Measurements from ENCODE around the gene ARHGAP28.

The ARHGAP28 gene

GRCh38 chr18:6773777-6774176, 44.3 kb downstream of the ARHGAP28 start:
- Mint-ChIP-seq H3K27me3 (no peaks in the 10 kb centered on the region), H3K36me3 (no peaks in the 10 kb centered on the region), H3K4me1 (no peaks in the 10 kb centered on the region), H3K4me3 (no peak overlapping the region), H3K9me3 (peaks cover 9% of the 10 kb centered on the region), H3K27ac (no peak overlapping the region)
- DNase-seq (ENCODE audit: low spot score in 2 of 2), result no peak
- no peak for ATAC-seq (ENCODE audit: low read depth)

GRCh38 chr18:6775237-6775636, 45.7 kb downstream of the ARHGAP28 start:
- H3K9me3 Mint-ChIP-seq, result peaks cover 9% of the 10 kb centered on the region
- no peak for DNase-seq (ENCODE audit: low spot score in 2 of 2)
- no peaks in the 10 kb centered on the region for H3K27me3 Mint-ChIP-seq
- no peak for ATAC-seq (ENCODE audit: low read depth)
- no peaks in the 10 kb centered on the region for H3K36me3 Mint-ChIP-seq
- H3K4me1 Mint-ChIP-seq, result no peaks in the 10 kb centered on the region
- no peak overlapping the region for H3K4me3 Mint-ChIP-seq
- H3K27ac Mint-ChIP-seq, result no peak overlapping the region

- DNase-seq (ENCODE audit: low spot score in 2 of 2), result no peak
Observed at GRCh38 chr18:6775702-6776101, 46.2 kb downstream of the ARHGAP28 start.

GRCh38 chr18:6776188-6776587, 46.7 kb downstream of the ARHGAP28 start:
- Mint-ChIP-seq H3K27ac (no peak overlapping the region), H3K4me1 (no peaks in the 10 kb centered on the region), H3K9me3 (peaks cover 9% of the 10 kb centered on the region), H3K4me3 (no peak overlapping the region), H3K27me3 (no peaks in the 10 kb centered on the region), H3K36me3 (no peaks in the 10 kb centered on the region)
- no peak for DNase-seq (ENCODE audit: low spot score in 2 of 2)
- ATAC-seq (ENCODE audit: low read depth), result no peak

More at GRCh38 chr18:6775702-6776101, 46.2 kb downstream of the ARHGAP28 start:
- Mint-ChIP-seq H3K36me3 (no peaks in the 10 kb centered on the region), H3K9me3 (peaks cover 9% of the 10 kb centered on the region), H3K4me1 (no peaks in the 10 kb centered on the region), H3K27me3 (no peaks in the 10 kb centered on the region), H3K4me3 (no peak overlapping the region), H3K27ac (no peak overlapping the region)
- no peak for ATAC-seq (ENCODE audit: low read depth)

GRCh38 chr18:6777509-6777908, 48.0 kb downstream of the ARHGAP28 start:
- no peak for ATAC-seq (ENCODE audit: low read depth)
- Mint-ChIP-seq H3K4me1 (no peaks in the 10 kb centered on the region), H3K36me3 (no peaks in the 10 kb centered on the region)

GRCh38 chr18:6778459-6779247, 49.1 kb downstream of the ARHGAP28 start:
- H3K27ac Mint-ChIP-seq, result no peak overlapping the region
- no peaks in the 10 kb centered on the region for H3K4me1 Mint-ChIP-seq
- H3K27me3 Mint-ChIP-seq, result no peaks in the 10 kb centered on the region
- ATAC-seq (ENCODE audit: low read depth) (no peak), DNase-seq (ENCODE audit: low spot score in 2 of 2) (no peak)
- peaks cover 8% of the 10 kb centered on the region for H3K9me3 Mint-ChIP-seq
- no peaks in the 10 kb centered on the region for H3K36me3 Mint-ChIP-seq
- no peak overlapping the region for H3K4me3 Mint-ChIP-seq

More at GRCh38 chr18:6777509-6777908, 48.0 kb downstream of the ARHGAP28 start:
- DNase-seq (ENCODE audit: low spot score in 2 of 2), result no peak
- Mint-ChIP-seq H3K27ac (no peak overlapping the region), H3K27me3 (no peaks in the 10 kb centered on the region), H3K4me3 (no peak overlapping the region), H3K9me3 (peaks cover 8% of the 10 kb centered on the region)

GRCh38 chr18:6781142-6781714, 51.7 kb downstream of the ARHGAP28 start:
- H3K27me3 Mint-ChIP-seq, result no peaks in the 10 kb centered on the region
- H3K4me3 Mint-ChIP-seq, result no peak overlapping the region
- DNase-seq (ENCODE audit: low spot score in 2 of 2) (no peak), ATAC-seq (ENCODE audit: low read depth) (no peak)
- peaks cover 11% of the 10 kb centered on the region for H3K9me3 Mint-ChIP-seq
- H3K4me1 Mint-ChIP-seq, result no peaks in the 10 kb centered on the region
- no peaks in the 10 kb centered on the region for H3K36me3 Mint-ChIP-seq
- H3K27ac Mint-ChIP-seq, result no peak overlapping the region

GRCh38 chr18:6781796-6782195, 52.3 kb downstream of the ARHGAP28 start:
- Mint-ChIP-seq H3K36me3 (no peaks in the 10 kb centered on the region), H3K4me3 (no peak overlapping the region), H3K9me3 (peaks cover 9% of the 10 kb centered on the region), H3K4me1 (no peaks in the 10 kb centered on the region), H3K27me3 (no peaks in the 10 kb centered on the region), H3K27ac (no peak overlapping the region)
- DNase-seq (ENCODE audit: low spot score in 2 of 2) (no peak), ATAC-seq (ENCODE audit: low read depth) (no peak)

GRCh38 chr18:6782861-6783260, 53.3 kb downstream of the ARHGAP28 start:
- H3K27me3 Mint-ChIP-seq, result no peaks in the 10 kb centered on the region

GRCh38 chr18:6784046-6784445, 54.5 kb downstream of the ARHGAP28 start:
- ATAC-seq (ENCODE audit: low read depth) (no peak), DNase-seq (ENCODE audit: low spot score in 2 of 2) (no peak)
- no peaks in the 10 kb centered on the region for H3K4me1 Mint-ChIP-seq
- no peak overlapping the region for H3K27ac Mint-ChIP-seq
- peaks cover 9% of the 10 kb centered on the region for H3K9me3 Mint-ChIP-seq
- no peaks in the 10 kb centered on the region for H3K27me3 Mint-ChIP-seq
- no peak overlapping the region for H3K4me3 Mint-ChIP-seq
- no peaks in the 10 kb centered on the region for H3K36me3 Mint-ChIP-seq

More at GRCh38 chr18:6782861-6783260, 53.3 kb downstream of the ARHGAP28 start:
- DNase-seq (ENCODE audit: low spot score in 2 of 2) (no peak), ATAC-seq (ENCODE audit: low read depth) (no peak)
- Mint-ChIP-seq H3K27ac (no peak overlapping the region), H3K4me3 (no peak overlapping the region), H3K36me3 (no peaks in the 10 kb centered on the region), H3K9me3 (peaks cover 8% of the 10 kb centered on the region), H3K4me1 (no peaks in the 10 kb centered on the region)

GRCh38 chr18:6785001-6785400, 55.5 kb downstream of the ARHGAP28 start:
- DNase-seq (ENCODE audit: low spot score in 2 of 2), result no peak
- Mint-ChIP-seq H3K4me1 (no peaks in the 10 kb centered on the region), H3K9me3 (peaks cover 9% of the 10 kb centered on the region), H3K27me3 (no peaks in the 10 kb centered on the region), H3K4me3 (no peak overlapping the region), H3K27ac (no peak overlapping the region), H3K36me3 (no peaks in the 10 kb centered on the region)
- no peak for ATAC-seq (ENCODE audit: low read depth)

- ATAC-seq (ENCODE audit: low read depth), result no peak
- DNase-seq (ENCODE audit: low spot score in 2 of 2), result no peak
- Mint-ChIP-seq H3K9me3 (peaks cover 11% of the 10 kb centered on the region), H3K27ac (no peak overlapping the region), H3K27me3 (no peaks in the 10 kb centered on the region), H3K4me1 (no peaks in the 10 kb centered on the region), H3K4me3 (no peak overlapping the region), H3K36me3 (no peaks in the 10 kb centered on the region)
Observed at GRCh38 chr18:6785411-6785810, 55.9 kb downstream of the ARHGAP28 start.

- no peaks in the 10 kb centered on the region for H3K27me3 Mint-ChIP-seq
- H3K9me3 Mint-ChIP-seq, result peaks cover 6% of the 10 kb centered on the region
- no peak overlapping the region for H3K4me3 Mint-ChIP-seq
- no peaks in the 10 kb centered on the region for H3K36me3 Mint-ChIP-seq
- H3K27ac Mint-ChIP-seq, result no peak overlapping the region
- ATAC-seq (ENCODE audit: low read depth) (no peak), DNase-seq (ENCODE audit: low spot score in 2 of 2) (no peak)
- H3K4me1 Mint-ChIP-seq, result no peaks in the 10 kb centered on the region
Observed at GRCh38 chr18:6792391-6792790, 62.9 kb downstream of the ARHGAP28 start.

GRCh38 chr18:6793455-6793854, 63.9 kb downstream of the ARHGAP28 start:
- DNase-seq (ENCODE audit: low spot score in 2 of 2) (no peak), ATAC-seq (ENCODE audit: low read depth) (no peak)
- H3K4me3 Mint-ChIP-seq, result no peak overlapping the region
- no peaks in the 10 kb centered on the region for H3K27me3 Mint-ChIP-seq
- no peaks in the 10 kb centered on the region for H3K4me1 Mint-ChIP-seq
- no peaks in the 10 kb centered on the region for H3K36me3 Mint-ChIP-seq
- no peak overlapping the region for H3K27ac Mint-ChIP-seq
- peaks cover 4% of the 10 kb centered on the region for H3K9me3 Mint-ChIP-seq

GRCh38 chr18:6793986-6794385, 64.5 kb downstream of the ARHGAP28 start:
- ATAC-seq (ENCODE audit: low read depth) (no peak), DNase-seq (ENCODE audit: low spot score in 2 of 2) (no peak)
- Mint-ChIP-seq H3K36me3 (no peaks in the 10 kb centered on the region), H3K27ac (no peak overlapping the region), H3K4me3 (no peak overlapping the region), H3K4me1 (no peaks in the 10 kb centered on the region), H3K27me3 (no peaks in the 10 kb centered on the region), H3K9me3 (peaks cover 3% of the 10 kb centered on the region)
